ENCODE results near the gene GMPR. TPM values are rescaled to one million over a fixed set of nuclear protein-coding genes. Genes with fewer than 3 reads are reported as not detected.

Gene GMPR
- total and polyA plus RNA-seq, 10 of the 15 experiments (the other 5 are each of a cell fraction or from before 2014, with no cell fraction given) = 0.15 to 1.8 (median 0.49) TPM; not detected in 1

DNA sequence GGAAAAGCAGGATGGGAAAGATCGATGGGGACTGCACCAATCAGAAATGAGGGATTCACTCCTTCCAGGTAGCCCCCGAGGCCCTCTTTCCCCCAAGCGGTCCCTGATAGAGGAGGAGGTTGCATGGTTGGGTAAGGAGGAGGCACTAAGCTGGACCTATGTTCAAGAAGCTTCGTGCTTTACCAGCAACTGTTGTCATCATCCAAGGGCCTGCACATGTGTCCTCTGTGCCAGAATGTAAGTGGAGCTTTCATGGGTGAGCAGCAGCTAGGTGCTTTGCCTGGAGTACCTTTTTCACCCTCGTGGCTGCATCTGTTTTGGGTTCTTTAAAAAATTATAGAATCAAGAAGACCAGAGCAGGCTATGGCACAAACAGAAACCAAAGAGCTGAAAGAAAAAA lies 54.0 kb downstream of the GMPR start:
- no peak overlapping the region for H3K4me2 ChIP-seq (ENCODE audit: control insufficient read depth, insufficient read depth)
- H3K4me1 ChIP-seq (ENCODE audit: control insufficient read depth, insufficient read depth, low read length) = no peaks in the 10 kb centered on the region
- H3K27me3 ChIP-seq (replicated peaks in 1 of 2; ENCODE audit: control insufficient read depth in 2 of 2, insufficient read depth in 2 of 2, low read length in 1 of 2) = no peaks in the 10 kb centered on the region
- in situ Hi-C loops (cut with MboI) = no loop called here
- no TSS peak for BruUV-seq (replicated peaks)
- no peak overlapping the region for H3K4me3 ChIP-seq
- WGBS (ENCODE audit: insufficient coverage, insufficient replicate concordance, low lambda C conversion rate, missing lambda C conversion rate) = 38% methylated on average over 5 of the region's 5 CpGs
- H3K27ac ChIP-seq (ENCODE audit: control insufficient read depth, insufficient read depth) = no peak overlapping the region
- no peaks in the 10 kb centered on the region for H3K36me3 ChIP-seq (ENCODE audit: control insufficient read depth in 2 of 2, insufficient read depth in 2 of 2, low read length in 1 of 2)
- no peak for FAIRE-seq
- intact Hi-C loops (cut with micrococcal nuclease; ENCODE audit: unreplicated experiment) = no loop called here
- ChIA-PET RAD21 (ENCODE audit: unreplicated experiment) (interaction anchor here (1.9 kb wide), 1 partner anchor 9 kb away, joined by 5 read pairs; no protein-coding TSS in a partner anchor), POLR2A (interaction anchor here (1.1 kb wide), 1 partner anchor 26 kb away, joined by 3 read pairs; no protein-coding TSS in a partner anchor), SMC1A (ENCODE audit: uncharacterized antibody, unreplicated experiment) (interaction anchor here (0.6 to 1.7 kb wide), 5 partner anchors 9 to 477 kb away, joined by 3 to 8 read pairs (median 3); no protein-coding TSS in a partner anchor), CTCF (interaction anchor here (0.6 to 1.8 kb wide), 5 partner anchors 9 to 405 kb away, joined by 3 to 6 read pairs (median 3); no protein-coding TSS in a partner anchor)
- no peaks in the 10 kb centered on the region for H4K20me1 ChIP-seq (ENCODE audit: control insufficient read depth, insufficient read depth)
- H3K79me2 ChIP-seq (ENCODE audit: control insufficient read depth, insufficient read depth, low read length) = no peaks in the 10 kb centered on the region
- no peak overlapping the region for H2AFZ ChIP-seq (ENCODE audit: control insufficient read depth, low read depth, low read length)
- H3K9me3 ChIP-seq (replicated peaks; ENCODE audit: control insufficient read depth, insufficient read depth, low read length) = no peaks in the 10 kb centered on the region
- H3K9ac ChIP-seq (ENCODE audit: control insufficient read depth, insufficient read depth, low read length) = no peak overlapping the region
- ATAC-seq = peak; percentile 11; the same call in 1 of the 3 replicates
- DNase-seq (ENCODE audit: low read depth, low spot score) = no peak
- TF ChIP-seq RB1 (IDR thresholded peaks at IDR 0.05; ENCODE audit: borderline replicate concordance) (no peak), EZH2 (IDR thresholded peaks at IDR 0.05; ENCODE audit: borderline replicate concordance, control insufficient read depth, low read depth, low read length) (no peak), TARDBP (IDR thresholded peaks at IDR 0.05; ENCODE audit: borderline replicate concordance) (no peak), NR2C2 (IDR thresholded peaks at IDR 0.05; ENCODE audit: borderline replicate concordance, control insufficient read depth, insufficient read length, low read depth) (no peak), TBL1XR1 (IDR thresholded peaks at IDR 0.05; ENCODE audit: low read depth, low read length) (no peak), NBN (IDR thresholded peaks at IDR 0.05) (no peak), RAD51 (IDR thresholded peaks at IDR 0.05) (no peak), MTA3 (IDR thresholded peaks at IDR 0.05; ENCODE audit: borderline replicate concordance, low read length) (no peak), PML (IDR thresholded peaks at IDR 0.05; ENCODE audit: low read length) (no peak), KAT2A (conservative IDR thresholded peaks at IDR 0.05; ENCODE audit: control insufficient read depth, low read depth, low read length) (no peak), RUNX3 (IDR thresholded peaks at IDR 0.05; ENCODE audit: low read length) (no peak), CUX1 (IDR thresholded peaks at IDR 0.05; ENCODE audit: insufficient replicate concordance, low read depth, low read length) (no peak), USF1 (IDR thresholded peaks at IDR 0.05; ENCODE audit: borderline replicate concordance, extremely low read length, insufficient read depth, low read depth, low read length) (no peak)
- TF ChIP-seq, protein P1, sequence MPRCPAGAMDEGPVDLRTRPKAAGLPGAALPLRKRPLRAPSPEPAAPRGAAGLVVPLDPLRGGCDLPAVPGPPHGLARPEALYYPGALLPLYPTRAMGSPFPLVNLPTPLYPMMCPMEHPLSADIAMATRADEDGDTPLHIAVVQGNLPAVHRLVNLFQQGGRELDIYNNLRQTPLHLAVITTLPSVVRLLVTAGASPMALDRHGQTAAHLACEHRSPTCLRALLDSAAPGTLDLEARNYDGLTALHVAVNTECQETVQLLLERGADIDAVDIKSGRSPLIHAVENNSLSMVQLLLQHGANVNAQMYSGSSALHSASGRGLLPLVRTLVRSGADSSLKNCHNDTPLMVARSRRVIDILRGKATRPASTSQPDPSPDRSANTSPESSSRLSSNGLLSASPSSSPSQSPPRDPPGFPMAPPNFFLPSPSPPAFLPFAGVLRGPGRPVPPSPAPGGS (IDR thresholded peaks at IDR 0.05; ENCODE audit: borderline replicate concordance, insufficient read depth, low read depth, low read length, poor library complexity, severe bottlenecking) = no peak
